Mesendoderm (in vitro differentiated cells): ENCODE data around the gene IFITM10.

ENCODE experiments used
- DNase-seq: peaks from one replicate; pipeline ENCODE4 v3.0.0; 2013
- H2AK5ac ChIP-seq: 2 replicates; pipeline ENCODE4 v1.6.1; 2013; ENCODE audit warnings: low read length, inconsistent platforms
- H2BK120ac ChIP-seq: 2 replicates; pipeline ENCODE4 v1.6.1; 2013; ENCODE audit warnings: low read depth, mild to moderate bottlenecking, low read length, moderate library complexity, mixed read lengths
- H2BK15ac ChIP-seq: replicated peaks from 2 replicates; pipeline ENCODE4 v1.6.1; 2013; ENCODE audit warnings: low read depth, mild to moderate bottlenecking, moderate library complexity
- H2BK5ac ChIP-seq: 2 replicates; pipeline ENCODE4 v1.6.1; 2013; ENCODE audit warnings: low read length, inconsistent platforms
- H3K18ac ChIP-seq: 2 replicates; pipeline ENCODE4 v1.6.1; 2013; ENCODE audit warnings: mild to moderate bottlenecking, low read length, mixed read lengths
- H3K23ac ChIP-seq: one replicate; pipeline ENCODE4 v1.6.1; 2013; ENCODE audit warnings: low read length
- H3K27ac ChIP-seq: 2 replicates; pipeline ENCODE4 v1.5.1; 2013; ENCODE audit warnings: low read depth, mild to moderate bottlenecking, inconsistent platforms, low read length, moderate library complexity
- H3K27me3 ChIP-seq: 2 replicates; pipeline ENCODE4 v1.6.1; 2013; ENCODE audit warnings: low read length, control low read depth, mild to moderate bottlenecking, inconsistent platforms; ENCODE audit not compliant: insufficient read depth, poor library complexity
- H3K36me3 ChIP-seq: 2 replicates; pipeline ENCODE4 v1.6.1; 2013; ENCODE audit warnings: low read length, inconsistent platforms; ENCODE audit not compliant: control insufficient read depth, insufficient read depth
- H3K4ac ChIP-seq: one replicate; pipeline ENCODE4 v1.6.1; 2013; ENCODE audit warnings: low read depth, mild to moderate bottlenecking, low read length, moderate library complexity
- H3K4me1 ChIP-seq: 2 replicates; pipeline ENCODE4 v1.6.1; 2013; ENCODE audit warnings: low read depth, low read length, inconsistent platforms; ENCODE audit not compliant: control insufficient read depth
- H3K4me2 ChIP-seq: 2 replicates; pipeline ENCODE4 v1.6.1; 2013; ENCODE audit warnings: low read length
- H3K4me3 ChIP-seq: 2 replicates; pipeline ENCODE4 v1.5.1; 2013; ENCODE audit warnings: mild to moderate bottlenecking, low read length
- H3K56ac ChIP-seq: one replicate; pipeline ENCODE4 v1.6.1; 2013; ENCODE audit warnings: low read length
- H3K79me1 ChIP-seq: 2 replicates; pipeline ENCODE4 v1.6.1; 2013; ENCODE audit warnings: low read length, inconsistent platforms
- H3K79me2 ChIP-seq: 2 replicates; pipeline ENCODE4 v1.6.1; 2013; ENCODE audit warnings: mild to moderate bottlenecking, low read length; ENCODE audit not compliant: control insufficient read depth, insufficient read depth
- H3K9ac ChIP-seq: 2 replicates; pipeline ENCODE4 v1.6.1; 2013; ENCODE audit warnings: low read length, inconsistent platforms
- H4K5ac ChIP-seq: one replicate; pipeline ENCODE4 v1.6.1; 2013; ENCODE audit warnings: low read length
- H4K8ac ChIP-seq: one replicate; pipeline ENCODE4 v1.6.1; 2013; ENCODE audit warnings: low read depth, mild to moderate bottlenecking, control low read depth, low read length, moderate library complexity
- WGBS: extraction: QIAGEN DNeasy Blood & Tissue Kit; methylation state at CpG from one replicate; pipeline ENCODE4 v1.1.7; 2013; ENCODE audit warnings: low lambda C conversion rate, missing lambda C conversion rate; ENCODE audit not compliant: insufficient coverage; ENCODE audit errors: extremely low coverage; 5-methylcytosine and 5-hydroxymethylcytosine counted together

The IFITM10 gene

GRCh38 chr11:1774886-1775285 lies 24.5 kb upstream of the IFITM10 start:
- H2BK15ac ChIP-seq: no peak overlapping the region
- peaks cover 5% of the 10 kb centered on the region for H3K4me1 ChIP-seq
- H3K79me2 ChIP-seq: no peaks in the 10 kb centered on the region
- no peak overlapping the region for H3K56ac ChIP-seq
- H3K36me3 ChIP-seq: no peaks in the 10 kb centered on the region
- H2AK5ac ChIP-seq: no peak overlapping the region
- no peak overlapping the region for H3K23ac ChIP-seq
- DNase-seq: no peak
- H3K4me3 ChIP-seq: no peak overlapping the region
- H3K18ac ChIP-seq: no peak overlapping the region
- H3K9ac ChIP-seq: no peak overlapping the region
- H3K4ac ChIP-seq: no peak overlapping the region
- no peaks in the 10 kb centered on the region for H3K27me3 ChIP-seq
- H3K4me2 ChIP-seq: no peak overlapping the region
- no peaks in the 10 kb centered on the region for H3K79me1 ChIP-seq
- no CpG with 5 or more reads among the region's 12 CpGs for WGBS
- H2BK5ac ChIP-seq: no peak overlapping the region
- no peak overlapping the region for H2BK120ac ChIP-seq
- H4K8ac ChIP-seq: no peak overlapping the region
- H3K27ac ChIP-seq: no peak overlapping the region
- no peak overlapping the region for H4K5ac ChIP-seq

GRCh38 chr11:1773994-1774550 lies 23.7 kb upstream of the IFITM10 start:
- H2BK120ac ChIP-seq: no peak overlapping the region
- H4K8ac ChIP-seq: no peak overlapping the region
- no peak overlapping the region for H3K4me3 ChIP-seq
- no peaks in the 10 kb centered on the region for H3K79me1 ChIP-seq
- H3K18ac ChIP-seq: no peak overlapping the region
- WGBS: no CpG with 5 or more reads among the region's 11 CpGs
- H3K4ac ChIP-seq: no peak overlapping the region
- no peak overlapping the region for H4K5ac ChIP-seq
- no peaks in the 10 kb centered on the region for H3K79me2 ChIP-seq
- H3K23ac ChIP-seq: no peak overlapping the region
- peaks cover 5% of the 10 kb centered on the region for H3K4me1 ChIP-seq
- no peak overlapping the region for H2BK15ac ChIP-seq
- no peak overlapping the region for H3K56ac ChIP-seq
- H2BK5ac ChIP-seq: no peak overlapping the region
- no peak overlapping the region for H3K4me2 ChIP-seq
- no peak overlapping the region for H3K27ac ChIP-seq
- no peaks in the 10 kb centered on the region for H3K36me3 ChIP-seq
- no peak overlapping the region for H2AK5ac ChIP-seq
- H3K27me3 ChIP-seq: no peaks in the 10 kb centered on the region
- no peak overlapping the region for H3K9ac ChIP-seq
- no peak for DNase-seq

- Histone ChIP-seq H2BK120ac (no peak overlapping the region), H3K9ac (no peak overlapping the region), H4K8ac (no peak overlapping the region), H3K23ac (peak overlapping the region; percentile 80), H2BK15ac (no peak overlapping the region), H3K4me3 (no peak overlapping the region), H2BK5ac (no peak overlapping the region), H3K79me2 (no peaks in the 10 kb centered on the region), H3K4ac (peak overlapping the region; percentile 28), H3K18ac (no peak overlapping the region), H3K79me1 (no peaks in the 10 kb centered on the region), H4K5ac (no peak overlapping the region), H3K4me2 (no peak overlapping the region), H2AK5ac (peak overlapping the region; percentile 82), H3K27ac (no peak overlapping the region), H3K4me1 (peaks cover 5% of the 10 kb centered on the region), H3K56ac (no peak overlapping the region), H3K27me3 (no peaks in the 10 kb centered on the region), H3K36me3 (no peaks in the 10 kb centered on the region)
- WGBS: no CpG with 5 or more reads among the region's 10 CpGs
- no peak for DNase-seq
Measured at GRCh38 chr11:1773131-1773993, 23.0 kb upstream of the IFITM10 start.

- no peaks in the 10 kb centered on the region for H3K27me3 ChIP-seq
- no peak overlapping the region for H3K4me2 ChIP-seq
- H2BK5ac ChIP-seq: no peak overlapping the region
- H2BK15ac ChIP-seq: no peak overlapping the region
- H3K79me2 ChIP-seq: no peaks in the 10 kb centered on the region
- DNase-seq: peak; percentile 90
- H3K56ac ChIP-seq: peak overlapping the region; percentile 70
- no peak overlapping the region for H2AK5ac ChIP-seq
- no peak overlapping the region for H3K27ac ChIP-seq
- H4K8ac ChIP-seq: no peak overlapping the region
- no peak overlapping the region for H3K4ac ChIP-seq
- H3K4me3 ChIP-seq: no peak overlapping the region
- no peak overlapping the region for H3K9ac ChIP-seq
- H4K5ac ChIP-seq: no peak overlapping the region
- peak overlapping the region; percentile 22 for H3K18ac ChIP-seq
- H3K79me1 ChIP-seq: no peaks in the 10 kb centered on the region
- WGBS: no CpG with 5 or more reads among the region's 15 CpGs
- H3K36me3 ChIP-seq: no peaks in the 10 kb centered on the region
- H2BK120ac ChIP-seq: no peak overlapping the region
- H3K4me1 ChIP-seq: peaks cover 5% of the 10 kb centered on the region
- H3K23ac ChIP-seq: no peak overlapping the region
Measured at GRCh38 chr11:1772270-1773130, 22.1 kb upstream of the IFITM10 start.

- no peak overlapping the region for H3K56ac ChIP-seq
- no CpG with 5 or more reads among the region's 6 CpGs for WGBS
- no peak overlapping the region for H4K8ac ChIP-seq
- H3K4me1 ChIP-seq: peaks cover 5% of the 10 kb centered on the region
- H2BK15ac ChIP-seq: no peak overlapping the region
- H3K4me3 ChIP-seq: no peak overlapping the region
- no peak overlapping the region for H4K5ac ChIP-seq
- H3K4ac ChIP-seq: no peak overlapping the region
- H3K36me3 ChIP-seq: no peaks in the 10 kb centered on the region
- H3K4me2 ChIP-seq: no peak overlapping the region
- H2AK5ac ChIP-seq: no peak overlapping the region
- H3K18ac ChIP-seq: no peak overlapping the region
- no peaks in the 10 kb centered on the region for H3K27me3 ChIP-seq
- peak; percentile 44 for DNase-seq
- H3K79me2 ChIP-seq: no peaks in the 10 kb centered on the region
- no peak overlapping the region for H2BK120ac ChIP-seq
- H3K27ac ChIP-seq: no peak overlapping the region
- H2BK5ac ChIP-seq: no peak overlapping the region
- no peaks in the 10 kb centered on the region for H3K79me1 ChIP-seq
- H3K23ac ChIP-seq: no peak overlapping the region
- H3K9ac ChIP-seq: no peak overlapping the region
Measured at GRCh38 chr11:1771700-1772099, 21.3 kb upstream of the IFITM10 start.
